HG03139 (cell line): ENCODE data around the gene TGM6.

ENCODE experiments used
- ATAC-seq: cut with Tn5 transposase; IDR thresholded peaks from one replicate; pipeline ENCODE4 v1.9.1; 2021; ENCODE audit not compliant: unreplicated experiment

Gene TGM6

DNA sequence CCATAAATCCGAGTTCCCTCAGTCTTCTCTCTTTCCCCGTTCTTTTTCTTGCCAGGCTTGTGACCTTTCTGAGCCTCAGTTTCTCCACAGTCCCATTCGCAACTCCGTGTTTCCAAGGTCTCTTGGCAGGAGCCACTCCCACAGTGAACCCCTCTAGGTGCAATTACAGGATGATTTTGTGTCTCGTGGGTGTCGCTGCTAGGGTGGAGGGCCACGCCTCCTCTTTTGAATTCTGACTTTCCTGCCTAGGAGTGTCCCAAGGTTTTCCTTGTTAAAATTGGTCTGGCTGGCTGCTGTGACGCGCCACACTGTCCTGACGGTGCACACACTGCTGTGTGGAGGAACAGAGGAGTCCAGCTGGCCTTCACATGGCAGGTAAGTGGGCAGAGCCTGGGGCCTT, at the start of gene TGM6:
TSS of gene TGM6 (plus strand) at position 301 of the 400 bp plus-strand sequence. CDS start at position 369, 68 bp downstream.
- ATAC-seq: no peak

DNA sequence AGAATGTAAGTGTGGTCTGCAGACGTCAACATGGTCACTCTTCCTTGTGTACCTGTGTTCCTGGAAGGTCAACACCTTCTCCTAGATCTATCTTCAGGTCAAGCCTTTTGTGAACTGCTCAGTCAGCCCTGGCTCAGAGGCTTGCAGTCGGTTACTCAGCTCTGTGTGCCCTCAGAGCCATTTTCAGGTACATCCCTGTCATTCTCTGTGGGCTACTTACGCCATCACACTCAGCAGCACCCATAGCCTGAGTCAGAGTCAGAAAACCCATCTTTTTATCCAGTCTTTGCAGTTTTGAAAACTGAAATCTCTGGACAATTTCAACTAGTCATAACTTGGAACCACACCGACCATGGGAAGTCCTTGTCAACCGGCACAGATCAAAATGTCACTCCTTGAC, 49.6 kb upstream of the TGM6 start:
- no peak for ATAC-seq

DNA sequence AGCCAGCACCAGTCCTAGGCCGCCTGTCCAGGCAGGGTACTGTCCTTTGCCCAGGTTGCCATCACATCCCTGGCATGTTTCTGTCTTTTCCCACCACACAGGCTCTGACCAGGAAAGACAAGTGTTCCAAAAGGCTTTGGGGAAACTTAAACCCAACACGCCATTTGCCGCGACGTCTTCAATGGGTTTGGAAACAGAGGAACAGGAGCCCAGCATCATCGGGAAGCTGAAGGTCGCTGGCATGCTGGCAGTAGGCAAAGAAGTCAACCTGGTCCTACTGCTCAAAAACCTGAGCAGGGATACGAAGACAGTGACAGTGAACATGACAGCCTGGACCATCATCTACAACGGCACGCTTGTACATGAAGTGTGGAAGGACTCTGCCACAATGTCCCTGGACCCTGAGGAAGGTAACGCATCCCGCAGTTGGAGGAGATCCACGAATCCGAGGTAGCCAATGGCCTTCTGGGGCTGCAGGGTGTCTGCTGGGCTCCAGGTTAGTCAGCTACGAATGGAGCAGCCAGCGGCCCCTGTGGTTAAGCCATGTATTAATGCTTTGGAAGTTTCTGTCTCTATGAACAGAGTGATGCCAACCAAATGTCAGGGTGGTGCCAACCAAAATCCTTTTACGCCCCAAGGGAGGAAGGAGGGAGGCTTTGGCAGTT, 48.7 kb upstream of the TGM6 start:
- ATAC-seq: no peak

DNA sequence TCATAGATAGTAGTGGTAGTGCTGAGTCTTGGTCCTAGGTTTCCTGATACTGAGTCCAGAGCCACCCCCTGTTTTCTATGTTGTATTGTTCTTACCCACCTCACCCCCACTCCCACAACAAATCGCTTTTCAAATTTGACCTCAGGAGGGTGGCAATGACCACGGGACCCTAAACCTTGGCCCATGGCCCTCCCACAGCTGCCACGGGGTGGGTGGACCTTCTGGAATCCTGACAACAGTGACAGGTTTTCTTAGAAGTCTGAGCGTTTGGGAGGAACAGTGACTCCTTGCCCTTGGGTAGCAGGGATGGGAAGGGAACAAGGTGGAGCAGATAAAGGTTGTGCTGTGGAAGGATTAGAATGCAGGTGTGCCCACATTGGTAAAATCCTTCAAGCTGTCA, 48.0 kb upstream of the TGM6 start:
- ATAC-seq: no peak

DNA sequence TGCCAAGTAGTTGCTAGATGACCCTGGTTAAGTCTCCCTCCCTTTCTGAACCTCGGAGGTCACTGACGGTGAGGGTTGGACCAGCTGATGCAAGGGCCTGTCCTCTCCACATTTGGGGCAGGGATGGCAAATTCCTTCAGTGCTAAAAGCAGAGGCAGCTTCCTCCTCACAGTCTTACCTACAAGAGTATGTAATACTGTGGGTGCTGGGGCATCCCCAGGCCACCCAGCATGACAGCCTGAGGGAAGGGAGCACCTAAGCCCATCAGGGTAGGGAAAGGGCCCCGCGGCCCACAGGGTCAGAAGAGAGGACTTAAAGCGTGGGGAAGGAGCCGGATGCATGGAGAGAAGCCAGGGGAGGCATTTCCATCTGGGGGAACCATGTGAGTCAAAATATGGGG, 46.9 kb upstream of the TGM6 start:
- ATAC-seq: no peak

DNA sequence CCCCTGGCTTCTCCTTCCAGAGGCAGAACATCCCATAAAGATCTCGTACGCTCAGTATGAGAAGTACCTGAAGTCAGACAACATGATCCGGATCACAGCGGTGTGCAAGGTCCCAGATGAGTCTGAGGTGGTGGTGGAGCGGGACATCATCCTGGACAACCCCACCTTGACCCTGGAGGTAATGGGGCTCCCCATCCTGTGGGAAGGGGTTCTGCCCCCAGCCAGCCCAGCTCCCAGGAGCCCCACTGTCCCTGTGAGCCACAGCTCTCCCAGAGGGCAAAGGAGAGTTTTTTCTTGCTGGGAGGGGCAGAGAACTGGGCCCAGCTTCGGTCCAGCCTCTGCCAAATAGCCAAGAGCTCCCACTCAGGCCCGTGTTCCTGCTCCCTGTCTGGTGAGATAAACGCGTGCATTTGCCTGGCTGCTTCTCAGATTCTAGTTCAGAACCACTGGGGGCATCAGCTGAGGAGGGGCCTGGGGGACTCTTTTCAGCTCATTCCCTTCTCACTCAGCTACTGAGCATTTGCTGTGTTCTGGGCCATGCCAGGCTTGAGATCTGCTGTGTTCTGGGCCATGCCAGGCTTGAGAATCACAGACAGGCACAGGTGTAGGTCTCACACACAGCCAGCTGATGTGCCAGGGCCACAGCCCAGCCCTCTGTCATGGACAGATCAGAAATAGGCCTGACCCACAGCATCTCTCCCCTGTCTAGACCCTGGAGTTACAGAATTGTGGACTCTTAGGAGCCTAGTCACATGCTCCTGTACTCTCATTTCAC, 45.4 kb upstream of the TGM6 start:
- ATAC-seq: no peak

DNA sequence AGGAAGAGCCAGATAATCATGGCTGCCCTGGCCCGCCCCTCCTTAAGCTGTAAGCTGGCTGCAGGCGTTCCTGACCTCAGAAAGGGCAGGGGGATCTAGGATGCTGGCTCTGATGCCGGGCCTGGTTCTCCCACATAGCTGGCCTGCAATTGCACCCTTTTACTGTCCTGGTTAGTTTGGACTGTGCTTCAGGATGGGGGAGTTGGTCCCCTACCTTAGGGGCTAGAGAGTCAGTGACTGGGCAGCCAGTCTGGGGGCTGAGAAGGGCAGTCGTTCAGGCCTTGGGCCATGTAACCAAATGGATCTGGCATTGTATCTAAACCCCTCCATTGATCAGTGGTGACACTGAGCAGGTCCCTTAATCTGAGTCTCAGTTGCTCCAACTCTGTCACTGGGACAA, 44.2 kb upstream of the TGM6 start:
- no peak for ATAC-seq

DNA sequence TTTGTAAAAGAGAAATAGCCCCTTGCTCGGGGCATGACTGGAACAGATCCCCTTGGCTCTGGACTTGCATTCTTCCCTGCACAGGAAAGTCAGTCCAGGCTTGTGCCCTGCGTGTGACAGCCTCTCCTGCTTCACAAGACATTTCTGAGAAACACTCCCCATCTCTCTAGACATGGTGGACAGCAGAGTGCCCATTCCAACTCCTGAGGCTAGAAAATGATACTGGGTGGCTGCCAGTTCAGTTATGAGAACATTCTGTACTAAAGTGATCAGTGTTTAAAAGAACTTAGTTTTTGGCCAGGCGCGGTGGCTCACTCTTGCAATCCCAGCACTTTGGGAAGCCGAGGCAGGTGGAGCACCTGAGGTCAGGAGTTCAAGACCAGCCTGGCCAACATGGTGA, 43.6 kb upstream of the TGM6 start:
- ATAC-seq: no peak

DNA sequence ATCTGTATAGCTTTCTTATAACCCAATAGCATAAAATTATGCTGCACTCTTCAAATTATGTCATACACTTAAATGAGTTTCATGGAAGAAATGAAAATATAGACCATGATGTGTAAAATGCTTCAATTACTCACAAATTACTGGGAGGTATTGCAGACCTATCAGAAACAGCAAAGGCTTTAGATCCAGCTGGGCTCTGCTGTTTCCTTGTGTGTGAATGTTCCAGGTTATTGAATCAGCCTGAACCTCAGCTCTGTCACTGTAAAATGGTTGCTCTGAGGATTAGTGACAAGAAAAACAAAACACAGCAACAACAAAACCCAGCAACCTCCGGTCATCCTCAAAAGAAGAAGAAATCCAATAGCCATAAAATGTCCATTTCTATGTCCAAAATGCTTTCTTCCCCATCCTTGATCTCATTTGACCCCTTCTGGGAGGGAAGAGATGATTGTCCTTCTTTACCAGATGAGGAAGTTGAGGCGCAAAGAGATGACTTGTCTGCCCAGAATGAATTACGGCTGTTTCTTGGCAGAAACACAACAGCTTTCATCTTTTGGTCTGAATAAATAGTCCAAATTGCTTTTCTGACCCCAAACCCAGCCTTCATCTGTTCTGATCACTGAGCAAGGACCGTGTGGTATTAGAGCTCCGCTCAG, 42.2 kb upstream of the TGM6 start:
- no peak for ATAC-seq

DNA sequence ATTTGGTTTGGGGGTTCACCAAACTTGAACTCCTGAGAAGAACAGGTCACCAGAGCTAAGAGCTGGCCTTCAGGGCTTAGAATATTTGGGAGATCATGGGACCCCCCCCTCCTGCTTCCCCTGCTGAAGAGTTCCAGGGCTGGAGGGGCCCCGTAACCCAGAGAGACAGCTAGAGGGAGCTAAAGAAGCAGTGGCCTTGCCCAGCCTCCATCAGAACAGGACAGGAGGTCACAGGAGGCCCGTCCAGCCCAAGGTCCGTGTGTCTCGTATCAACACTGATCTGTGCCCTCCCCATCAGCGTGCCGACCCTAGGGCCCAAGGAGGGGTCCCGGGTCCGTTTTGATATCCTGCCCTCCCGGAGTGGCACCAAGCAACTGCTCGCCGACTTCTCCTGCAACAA, 40.6 kb upstream of the TGM6 start:
- ATAC-seq: no peak

DNA sequence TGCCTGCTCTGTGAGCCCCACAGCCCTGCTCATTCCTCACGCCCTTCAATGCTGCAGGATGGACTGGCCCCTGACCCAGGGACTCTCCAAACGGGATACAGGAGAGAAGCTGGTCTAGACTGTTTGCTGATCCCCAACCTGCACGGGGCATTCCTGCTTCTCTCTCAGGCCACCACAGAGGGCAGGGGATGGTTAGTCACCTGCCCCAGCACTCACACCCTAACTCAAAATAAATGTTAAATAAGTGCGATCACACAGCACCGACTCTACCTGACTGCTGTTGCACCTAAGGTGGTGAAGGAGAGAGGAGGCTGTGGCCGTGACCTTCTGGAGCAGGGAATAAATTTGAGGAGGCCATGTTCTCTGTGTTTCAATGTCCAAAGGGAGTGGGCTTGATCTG, 39.9 kb upstream of the TGM6 start:
- no peak for ATAC-seq

DNA sequence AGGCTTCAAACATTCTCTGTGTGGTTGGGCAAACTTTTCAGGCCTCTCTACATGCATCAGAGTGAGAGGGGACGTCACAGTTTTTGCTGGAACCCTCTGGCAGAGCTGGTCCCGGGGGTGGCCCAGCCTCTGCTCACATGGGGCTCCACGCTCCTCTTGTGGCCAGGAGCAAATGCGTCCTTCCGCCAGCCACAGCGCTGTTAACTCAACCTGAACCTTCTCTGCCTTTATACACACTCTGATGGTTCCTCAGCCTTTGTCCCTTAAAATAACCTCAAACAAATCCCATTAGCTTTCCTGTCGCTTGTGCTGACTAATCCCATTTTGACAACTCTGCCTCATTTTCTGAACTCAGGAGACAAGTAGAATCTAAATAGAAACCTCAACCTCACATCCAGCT, 39.4 kb upstream of the TGM6 start:
- ATAC-seq: no peak

DNA sequence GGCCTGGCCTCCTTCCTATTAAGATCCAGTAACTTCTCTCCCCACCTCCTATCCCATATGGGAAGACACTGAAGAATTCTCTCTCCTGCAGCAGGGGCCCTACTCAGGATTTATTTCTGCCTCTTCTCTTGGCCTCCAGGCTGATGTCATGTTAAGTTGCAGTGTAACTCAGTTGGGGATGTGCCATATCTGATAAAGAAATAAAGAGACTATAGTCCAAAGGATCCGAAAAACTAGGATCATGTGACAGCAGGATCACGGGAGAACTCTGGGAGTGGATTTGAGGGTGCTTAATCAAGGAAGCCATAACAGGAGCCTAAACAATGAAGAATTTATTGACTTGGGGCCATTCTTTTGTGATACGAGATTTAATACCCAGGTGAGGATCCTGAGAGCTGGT, 38.5 kb upstream of the TGM6 start:
- ATAC-seq: no peak

DNA sequence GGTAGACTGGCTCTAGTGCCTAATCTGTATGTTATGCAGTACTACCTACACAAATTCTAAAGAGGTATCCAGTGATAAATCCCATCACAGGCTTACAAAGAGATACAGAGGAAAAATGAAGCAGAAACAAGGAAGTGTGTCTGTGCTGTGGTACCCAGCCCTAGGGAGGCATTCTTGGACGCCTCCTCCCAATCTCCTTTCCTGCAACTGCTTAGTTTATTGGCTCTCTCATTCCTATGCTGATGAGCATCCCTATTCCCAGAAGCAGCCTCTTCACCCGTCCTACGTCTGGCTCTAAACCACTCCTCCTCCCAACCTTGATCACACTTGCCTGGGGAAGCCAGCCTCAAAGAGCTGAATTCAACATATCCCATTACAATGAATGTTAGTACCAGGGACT, 34.5 kb upstream of the TGM6 start:
- no peak for ATAC-seq

DNA sequence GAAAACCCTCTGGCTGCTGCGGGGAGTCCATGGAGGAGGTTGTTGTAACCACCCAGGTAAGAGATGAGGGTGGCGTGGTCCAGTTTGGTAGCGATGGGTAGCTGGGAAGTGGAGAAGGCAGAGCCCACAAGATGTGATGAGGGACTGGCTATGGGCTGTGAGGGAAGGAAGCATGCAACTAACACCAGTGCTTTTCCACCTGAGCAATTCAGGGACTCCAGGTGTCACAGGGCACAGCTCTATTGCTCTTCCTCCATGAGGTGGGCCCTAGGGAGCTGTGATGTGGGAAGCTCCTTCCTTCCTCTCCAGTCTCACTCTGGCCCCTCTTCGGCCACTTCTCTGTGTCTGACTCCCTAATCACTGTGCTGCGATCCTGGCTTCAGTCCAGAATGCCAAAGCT, 32.4 kb upstream of the TGM6 start:
- no peak for ATAC-seq

DNA sequence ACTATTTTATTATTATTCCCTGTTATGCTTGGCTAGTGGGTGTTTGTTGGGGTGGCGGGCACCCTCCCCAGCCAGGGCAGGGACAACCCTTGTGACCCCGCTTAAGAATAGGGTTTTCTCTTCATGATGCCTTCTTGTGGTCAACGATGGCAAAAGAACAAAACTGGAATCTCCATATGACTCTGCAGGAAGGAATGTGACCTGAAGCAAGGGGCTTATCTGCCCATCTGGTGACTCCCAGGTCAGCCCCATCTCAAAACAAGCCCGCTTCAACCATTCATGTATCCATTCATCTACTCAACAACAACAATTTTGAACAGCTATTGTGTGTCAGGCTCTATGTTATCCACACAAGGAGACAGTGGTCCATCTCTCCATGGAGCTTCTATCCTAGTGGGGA, 30.9 kb upstream of the TGM6 start:
- ATAC-seq: no peak

DNA sequence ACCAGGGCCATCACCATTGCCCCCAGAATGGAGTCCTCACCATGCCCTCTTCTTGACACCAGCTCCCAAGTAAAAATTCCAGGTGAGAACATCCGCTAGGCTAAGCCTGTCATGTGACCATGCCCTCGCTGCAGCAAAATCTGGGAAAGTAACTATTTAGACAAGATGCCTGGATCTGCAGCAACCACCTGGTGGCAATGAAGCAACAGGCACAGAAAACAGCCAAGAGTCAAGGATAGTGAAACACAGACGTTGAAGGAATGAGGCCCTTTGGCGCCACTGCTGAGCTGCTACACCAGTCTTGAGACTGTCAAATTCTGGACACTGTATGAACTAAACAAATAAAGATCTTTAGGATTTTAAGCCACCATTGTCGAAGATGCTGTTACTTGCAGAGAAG, 30.1 kb upstream of the TGM6 start:
- ATAC-seq: no peak

DNA sequence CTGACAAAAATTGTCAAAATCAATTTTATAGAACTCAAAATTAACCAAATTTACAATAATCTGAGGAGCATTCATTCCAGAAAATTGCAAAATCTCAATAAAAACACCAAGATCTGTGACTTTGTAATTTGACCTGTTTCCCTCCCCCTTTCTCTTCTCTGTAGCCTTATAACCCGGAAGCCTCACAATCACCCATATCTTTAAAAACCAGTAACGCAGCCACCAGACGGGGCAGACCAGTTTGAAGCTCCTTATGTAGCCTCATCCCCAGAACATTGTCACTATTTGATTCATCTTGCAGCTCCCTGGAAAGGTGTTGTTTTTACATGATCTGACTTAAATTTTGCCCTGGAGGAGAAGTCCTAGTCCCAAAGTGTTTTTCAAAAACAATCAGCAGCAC, 27.5 kb upstream of the TGM6 start:
- ATAC-seq: no peak

DNA sequence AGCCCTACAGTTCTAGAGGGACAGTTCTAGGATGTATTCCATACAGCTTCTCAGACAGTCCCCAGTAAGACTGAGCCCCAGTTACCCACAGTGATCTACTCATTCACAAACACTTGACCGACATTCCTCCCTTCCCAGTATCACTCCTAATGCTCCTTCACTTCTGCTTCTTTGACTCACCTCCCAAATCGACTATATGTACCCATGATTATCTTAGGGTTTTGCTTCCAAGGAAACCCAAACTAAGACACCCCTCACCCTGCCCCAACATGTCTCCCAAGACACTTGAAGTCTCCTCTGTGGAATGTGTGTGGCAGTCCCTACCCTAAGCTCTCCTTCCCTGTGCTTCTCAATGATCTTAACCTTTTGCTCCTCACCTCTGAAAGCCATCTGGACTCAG, 23.6 kb upstream of the TGM6 start:
- no peak for ATAC-seq

DNA sequence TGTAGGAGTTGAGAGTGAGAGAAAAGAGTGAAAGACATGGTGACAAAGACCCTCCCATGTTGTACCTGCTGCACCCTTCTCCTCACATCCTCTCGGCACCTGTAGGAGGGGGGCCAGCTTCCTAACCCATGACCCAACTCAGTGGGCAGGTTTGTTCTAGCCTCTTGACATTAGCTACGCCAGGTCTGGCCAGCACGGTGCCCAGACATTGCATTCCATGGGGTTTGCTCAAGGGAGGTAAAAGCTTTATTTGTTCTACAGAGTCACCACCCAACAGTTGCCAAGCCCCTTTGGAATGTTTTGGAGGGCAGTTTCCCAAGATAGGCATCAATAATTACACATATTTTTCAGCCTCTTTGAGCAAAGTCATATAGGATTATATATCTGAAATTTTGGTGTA, 22.7 kb upstream of the TGM6 start:
- no peak for ATAC-seq

DNA sequence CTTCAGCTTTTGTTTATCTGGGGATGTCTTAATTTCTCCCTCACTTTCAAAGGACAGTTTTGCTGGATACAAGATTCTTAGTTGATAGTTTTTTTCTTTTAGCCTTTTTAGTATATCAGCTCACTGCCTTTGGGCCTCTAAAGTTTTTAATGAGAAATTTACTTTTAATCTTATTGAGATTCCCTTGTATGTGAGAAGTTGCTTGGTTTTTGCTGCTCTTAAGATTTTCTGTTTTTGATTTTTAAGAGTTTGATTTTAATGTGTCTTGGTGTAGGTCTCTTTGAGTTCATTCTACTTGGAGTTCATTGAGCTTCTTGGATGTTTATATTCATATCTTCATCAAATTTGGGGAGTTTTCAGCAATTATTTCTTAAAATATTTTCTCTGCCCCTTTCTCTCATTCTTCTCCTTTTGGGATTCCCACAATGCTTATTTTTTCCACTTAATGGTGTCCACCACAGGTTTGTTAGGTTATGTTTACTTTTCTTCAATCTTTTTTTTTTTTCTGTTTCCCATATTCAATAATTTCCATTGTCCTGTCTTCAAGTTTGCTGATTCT, 19.6 kb upstream of the TGM6 start:
- ATAC-seq: no peak

DNA sequence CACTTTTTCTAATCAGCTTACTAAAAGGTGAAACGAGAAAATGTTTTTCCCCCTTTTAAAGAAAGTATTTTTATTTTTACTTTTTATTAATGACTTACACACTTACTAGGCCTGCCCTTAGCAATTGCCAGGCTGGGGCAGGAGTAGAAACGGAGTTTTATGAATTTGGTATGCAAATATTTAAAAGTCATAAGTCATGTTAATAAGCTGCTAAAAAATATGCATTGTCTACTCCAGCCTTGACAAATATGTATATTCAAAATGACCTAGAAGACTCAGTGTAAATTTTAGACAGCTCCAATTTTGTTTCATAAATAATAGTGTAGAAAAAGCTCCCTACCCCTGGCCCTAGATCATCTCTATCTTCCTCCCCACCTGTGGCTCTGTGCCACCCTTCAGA, 17.5 kb upstream of the TGM6 start:
- no peak for ATAC-seq
